MM.1S (cell line): Measurements from ENCODE around the gene LSMEM2.

ENCODE experiments used
- DNase-seq: peaks from one replicate; pipeline ENCODE4 v3.0.0-alpha.2; 2015
- H2AFZ ChIP-seq: fragments of 300-600 bp; sonication (generic); 2 replicates; pipeline ENCODE4 v1.6.0; 2016; ENCODE audit warnings: antibody characterized with exemption, low read length
- H3F3A ChIP-seq: fragments of 300-600 bp; sonication (generic); 2 replicates; pipeline ENCODE4 v1.6.1; 2016; ENCODE audit warnings: mild to moderate bottlenecking, antibody characterized with exemption, low read length, moderate library complexity, mixed read lengths; ENCODE audit not compliant: insufficient read depth
- H3K27ac ChIP-seq: fragments of 300-600 bp; sonication (generic); 2 replicates; pipeline ENCODE4 v1.5.1; 2016; ENCODE audit warnings: mild to moderate bottlenecking, low read length
- H3K27me3 ChIP-seq: fragments of 300-600 bp; sonication (generic); replicated peaks from 2 replicates; pipeline ENCODE4 v1.6.0; 2016; ENCODE audit warnings: low read length; ENCODE audit not compliant: insufficient read depth
- H3K36me3 ChIP-seq: fragments of 300-600 bp; sonication (generic); replicated peaks from 2 replicates; pipeline ENCODE4 v1.6.1; 2016; ENCODE audit warnings: mild to moderate bottlenecking, low read length, mixed read lengths; ENCODE audit not compliant: insufficient read depth
- H3K4me1 ChIP-seq: fragments of 300-600 bp; sonication (generic); 2 replicates; pipeline ENCODE4 v1.6.1; 2016; ENCODE audit warnings: low read length, mixed read lengths
- H3K4me2 ChIP-seq: fragments of 300-600 bp; sonication (generic); 2 replicates; pipeline ENCODE4 v1.6.0; 2016; ENCODE audit warnings: low read depth, low read length
- H3K4me3 ChIP-seq: fragments of 300-600 bp; sonication (generic); 2 replicates; pipeline ENCODE4 v1.5.1; 2016; ENCODE audit warnings: low read length, mixed read lengths
- H3K79me2 ChIP-seq: fragments of 300-600 bp; sonication (generic); 2 replicates; pipeline ENCODE4 v1.6.1; 2016; ENCODE audit warnings: mixed run types, low read length, mixed read lengths
- H3K9ac ChIP-seq: fragments of 300-600 bp; sonication (generic); 2 replicates; pipeline ENCODE4 v1.6.1; 2016; ENCODE audit warnings: low read length, mixed read lengths
- H3K9me2 ChIP-seq: fragments of 300-600 bp; sonication (generic); replicated peaks from 2 replicates; pipeline ENCODE4 v1.6.1; 2016; ENCODE audit warnings: mild to moderate bottlenecking, low read length, mixed read lengths; ENCODE audit not compliant: insufficient read depth
- H3K9me3 ChIP-seq: fragments of 300-600 bp; sonication (generic); replicated peaks from 2 replicates; pipeline ENCODE4 v1.6.1; 2016; ENCODE audit warnings: mild to moderate bottlenecking, low read length, mixed read lengths; ENCODE audit not compliant: insufficient read depth
- H4K20me1 ChIP-seq: fragments of 300-600 bp; sonication (generic); 2 replicates; pipeline ENCODE4 v1.6.1; 2016; ENCODE audit warnings: mild to moderate bottlenecking, low read length, moderate library complexity, mixed read lengths; ENCODE audit not compliant: insufficient read depth
- CTCF ChIP-seq: fragments of 300-600 bp; sonication (generic); IDR thresholded peaks from 2 replicates; pipeline ENCODE4 v1.5.1; 2016; ENCODE audit warnings: antibody characterized with exemption, low read length, mixed read lengths
- EZH2 ChIP-seq: fragments of 300-600 bp; sonication (generic); optimal IDR thresholded peaks from 2 replicates; pipeline ENCODE3; 2017; ENCODE audit warnings: low read depth, mild to moderate bottlenecking, antibody characterized with exemption, low read length, mixed read lengths
- EZH2phosphoT487 ChIP-seq: fragments of 300-600 bp; sonication (generic); IDR thresholded peaks from 2 replicates; pipeline ENCODE4 v1.6.1; 2018; ENCODE audit warnings: antibody characterized with exemption, low read length

LSMEM2 gene

GRCh38 chr3:50322115-50322385 is 43.2 kb downstream of the LSMEM2 start:
- Histone ChIP-seq H3K4me1 (0 out of 2 replicates have a peak, but pooled peaks cover 8% of the 10 kb centered on the region), H3K27ac (no peak overlapping the region), H2AFZ (peak overlapping the region; percentile 91)

GRCh38 chr3:50322386-50323091 is 43.7 kb downstream of the LSMEM2 start, which contains the start of gene HYAL2:
Gene HYAL2, minus strand, starts transcription at chr3:50322745. Its CDS starts 2,256 bp downstream, at chr3:50320489.
- H3K4me2 ChIP-seq: peak within 1 kb of the TSS; percentile 75
- peaks cover 32% of the 10 kb centered on the region for H3K79me2 ChIP-seq
- H3K36me3 ChIP-seq: no peaks in the 10 kb centered on the region
- H4K20me1 ChIP-seq: no peaks in the 10 kb centered on the region
- no peak for TF ChIP-seq CTCF
- no peak for TF ChIP-seq EZH2phosphoT487
- TF ChIP-seq EZH2: no peak
- H3K27me3 ChIP-seq: no peaks in the 10 kb centered on the region
- peak within 1 kb of the TSS; percentile 91 for H2AFZ ChIP-seq
- peak within 1 kb of the TSS; percentile 83 for H3K4me3 ChIP-seq
- no peaks in the 10 kb centered on the region for H3K9me2 ChIP-seq
- peak within 1 kb of the TSS; percentile 80 for H3K27ac ChIP-seq
- H3K9me3 ChIP-seq: no peaks in the 10 kb centered on the region
- no peaks in the 10 kb centered on the region for H3F3A ChIP-seq
- 0 out of 2 replicates have a peak, but pooled peaks cover 7% of the 10 kb centered on the region for H3K4me1 ChIP-seq
- peak within 1 kb of the TSS; percentile 95 for H3K9ac ChIP-seq
- no peak for DNase-seq

More at GRCh38 chr3:50322115-50322385, 43.2 kb downstream of the LSMEM2 start:
- no peaks in the 10 kb centered on the region for H4K20me1 ChIP-seq
- no peak for TF ChIP-seq EZH2
- TF ChIP-seq EZH2phosphoT487: no peak
- no peak for TF ChIP-seq CTCF
- H3K79me2 ChIP-seq: peaks cover 27% of the 10 kb centered on the region
- no peaks in the 10 kb centered on the region for H3F3A ChIP-seq
- H3K4me2 ChIP-seq: peak overlapping the region; percentile 75
- H3K27me3 ChIP-seq: no peaks in the 10 kb centered on the region
- peak overlapping the region; percentile 83 for H3K4me3 ChIP-seq
- no peaks in the 10 kb centered on the region for H3K9me2 ChIP-seq
- H3K9ac ChIP-seq: peak overlapping the region; percentile 95; the same call in 1 of the 2 replicates
- DNase-seq: no peak
- no peaks in the 10 kb centered on the region for H3K36me3 ChIP-seq
- no peaks in the 10 kb centered on the region for H3K9me3 ChIP-seq

- Histone ChIP-seq H2AFZ (no peak overlapping the region), H3K4me3 (no peak overlapping the region), H3K9me2 (no peaks in the 10 kb centered on the region), H3K4me2 (no peak overlapping the region), H3K79me2 (peaks cover 37% of the 10 kb centered on the region), H3K27ac (no peak overlapping the region), H3K36me3 (no peaks in the 10 kb centered on the region), H3F3A (no peaks in the 10 kb centered on the region; the same call in 1 of the 2 replicates), H3K27me3 (no peaks in the 10 kb centered on the region), H3K9me3 (no peaks in the 10 kb centered on the region), H3K9ac (no peak overlapping the region), H3K4me1 (0 out of 2 replicates have a peak, but pooled peaks cover 7% of the 10 kb centered on the region), H4K20me1 (no peaks in the 10 kb centered on the region)
- no peak for DNase-seq
- TF ChIP-seq EZH2 (no peak), CTCF (no peak), EZH2phosphoT487 (no peak)
Observed at GRCh38 chr3:50323092-50323600, 44.3 kb downstream of the LSMEM2 start.
